Measurements from ENCODE around the gene YES1. TPM values are rescaled to one million over a fixed set of nuclear protein-coding genes. Genes with fewer than 3 reads are reported as not detected.

Gene YES1
- total RNA-seq, 1 donor from 2014 or later, result 190 TPM

DNA sequence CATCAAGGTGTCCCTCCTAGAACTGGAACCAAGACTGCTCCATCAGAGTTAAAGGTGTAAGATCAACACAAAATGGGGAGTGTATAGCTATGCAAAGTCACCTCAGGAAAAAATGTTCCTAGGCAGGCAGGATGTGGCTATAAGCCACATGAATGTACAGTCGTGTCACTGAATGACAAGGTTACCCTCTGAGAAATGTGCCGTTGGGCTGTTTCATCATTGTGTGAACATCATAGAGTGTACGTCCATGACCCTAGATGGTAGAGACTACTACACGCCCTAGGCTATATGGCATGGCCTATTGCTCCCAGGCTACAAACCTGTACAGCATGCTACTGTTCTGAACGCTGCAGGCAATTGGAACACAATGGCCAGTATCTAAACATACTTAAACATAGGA lies 130.1 kb downstream of the YES1 start:
- H3K4me1 Mint-ChIP-seq (ENCODE audit: unreplicated experiment), result peaks cover 9% of the 10 kb centered on the region
- peaks cover 7% of the 10 kb centered on the region for H3K27me3 Mint-ChIP-seq (ENCODE audit: unreplicated experiment)
- no peak for DNase-seq (ENCODE audit: low spot score)
- H3K9me3 Mint-ChIP-seq (ENCODE audit: unreplicated experiment), result no peaks in the 10 kb centered on the region
- H3K4me3 Mint-ChIP-seq (ENCODE audit: unreplicated experiment), result no peak overlapping the region
- TF ChIP-seq, protein P1, sequence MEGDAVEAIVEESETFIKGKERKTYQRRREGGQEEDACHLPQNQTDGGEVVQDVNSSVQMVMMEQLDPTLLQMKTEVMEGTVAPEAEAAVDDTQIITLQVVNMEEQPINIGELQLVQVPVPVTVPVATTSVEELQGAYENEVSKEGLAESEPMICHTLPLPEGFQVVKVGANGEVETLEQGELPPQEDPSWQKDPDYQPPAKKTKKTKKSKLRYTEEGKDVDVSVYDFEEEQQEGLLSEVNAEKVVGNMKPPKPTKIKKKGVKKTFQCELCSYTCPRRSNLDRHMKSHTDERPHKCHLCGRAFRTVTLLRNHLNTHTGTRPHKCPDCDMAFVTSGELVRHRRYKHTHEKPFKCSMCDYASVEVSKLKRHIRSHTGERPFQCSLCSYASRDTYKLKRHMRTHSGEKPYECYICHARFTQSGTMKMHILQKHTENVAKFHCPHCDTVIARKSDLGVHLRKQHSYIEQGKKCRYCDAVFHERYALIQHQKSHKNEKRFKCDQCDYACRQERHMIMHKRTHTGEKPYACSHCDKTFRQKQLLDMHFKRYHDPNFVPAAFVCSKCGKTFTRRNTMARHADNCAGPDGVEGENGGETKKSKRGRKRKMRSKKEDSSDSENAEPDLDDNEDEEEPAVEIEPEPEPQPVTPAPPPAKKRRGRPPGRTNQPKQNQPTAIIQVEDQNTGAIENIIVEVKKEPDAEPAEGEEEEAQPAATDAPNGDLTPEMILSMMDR (IDR thresholded peaks at IDR 0.05; ENCODE audit: unreplicated experiment), result no peak
- no peak overlapping the region for H3K27ac Mint-ChIP-seq (ENCODE audit: unreplicated experiment)
- H3K36me3 Mint-ChIP-seq (ENCODE audit: low read depth, unreplicated experiment), result peaks cover 23% of the 10 kb centered on the region

DNA sequence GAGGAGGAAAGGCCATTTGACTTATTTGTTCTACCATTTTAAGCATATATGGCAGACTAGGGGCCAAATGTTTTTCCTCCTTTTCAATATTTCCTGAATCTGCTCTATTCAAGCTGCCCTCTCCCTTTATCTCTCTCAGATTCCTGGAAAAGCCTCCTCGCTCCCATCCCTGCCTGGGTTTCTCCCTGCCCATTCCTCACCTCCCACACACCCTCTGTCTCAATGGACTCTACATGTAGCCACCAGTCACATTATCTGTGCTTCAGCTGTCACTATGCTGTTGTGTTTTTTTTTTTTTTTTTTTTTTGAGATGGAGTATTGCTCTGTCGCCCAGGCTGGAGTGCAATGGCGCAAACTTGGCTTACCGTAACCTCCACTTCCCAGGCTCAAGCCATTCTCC lies 131.7 kb downstream of the YES1 start:
- DNase-seq (ENCODE audit: low spot score), result no peak
- TF ChIP-seq, protein P1 (IDR thresholded peaks at IDR 0.05; ENCODE audit: unreplicated experiment), result no peak
- Mint-ChIP-seq H3K9me3 (ENCODE audit: unreplicated experiment) (no peaks in the 10 kb centered on the region), H3K27me3 (ENCODE audit: unreplicated experiment) (peaks cover 5% of the 10 kb centered on the region), H3K4me3 (ENCODE audit: unreplicated experiment) (no peak overlapping the region), H3K4me1 (ENCODE audit: unreplicated experiment) (peaks cover 5% of the 10 kb centered on the region), H3K27ac (ENCODE audit: unreplicated experiment) (no peak overlapping the region), H3K36me3 (ENCODE audit: low read depth, unreplicated experiment) (peaks cover 21% of the 10 kb centered on the region)

DNA sequence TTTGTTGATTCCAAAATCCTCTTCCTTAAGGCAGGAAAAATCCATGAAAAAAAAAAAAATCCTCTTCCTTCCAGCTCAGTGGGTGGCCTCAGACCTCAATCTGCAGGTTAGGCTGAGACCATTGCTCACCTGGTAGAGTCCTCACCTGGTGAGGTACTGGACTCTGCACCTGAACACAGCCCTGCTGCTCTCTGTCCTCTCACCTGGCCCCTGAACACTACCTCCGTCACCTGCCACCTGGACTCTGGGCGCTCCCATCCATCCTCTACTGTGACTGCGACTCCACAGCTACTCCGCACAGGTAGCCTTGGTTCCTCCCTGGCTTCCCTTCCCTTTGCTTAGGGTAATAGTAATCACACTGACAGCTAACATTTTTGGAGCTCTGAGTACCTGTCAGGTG lies 132.5 kb downstream of the YES1 start:
- Mint-ChIP-seq H3K4me1 (ENCODE audit: unreplicated experiment) (peaks cover 5% of the 10 kb centered on the region), H3K27me3 (ENCODE audit: unreplicated experiment) (peaks cover 5% of the 10 kb centered on the region), H3K9me3 (ENCODE audit: unreplicated experiment) (no peaks in the 10 kb centered on the region), H3K4me3 (ENCODE audit: unreplicated experiment) (no peak overlapping the region), H3K36me3 (ENCODE audit: low read depth, unreplicated experiment) (peaks cover 25% of the 10 kb centered on the region), H3K27ac (ENCODE audit: unreplicated experiment) (no peak overlapping the region)
- DNase-seq (ENCODE audit: low spot score), result no peak
- TF ChIP-seq, protein P1 (IDR thresholded peaks at IDR 0.05; ENCODE audit: unreplicated experiment), result no peak

DNA sequence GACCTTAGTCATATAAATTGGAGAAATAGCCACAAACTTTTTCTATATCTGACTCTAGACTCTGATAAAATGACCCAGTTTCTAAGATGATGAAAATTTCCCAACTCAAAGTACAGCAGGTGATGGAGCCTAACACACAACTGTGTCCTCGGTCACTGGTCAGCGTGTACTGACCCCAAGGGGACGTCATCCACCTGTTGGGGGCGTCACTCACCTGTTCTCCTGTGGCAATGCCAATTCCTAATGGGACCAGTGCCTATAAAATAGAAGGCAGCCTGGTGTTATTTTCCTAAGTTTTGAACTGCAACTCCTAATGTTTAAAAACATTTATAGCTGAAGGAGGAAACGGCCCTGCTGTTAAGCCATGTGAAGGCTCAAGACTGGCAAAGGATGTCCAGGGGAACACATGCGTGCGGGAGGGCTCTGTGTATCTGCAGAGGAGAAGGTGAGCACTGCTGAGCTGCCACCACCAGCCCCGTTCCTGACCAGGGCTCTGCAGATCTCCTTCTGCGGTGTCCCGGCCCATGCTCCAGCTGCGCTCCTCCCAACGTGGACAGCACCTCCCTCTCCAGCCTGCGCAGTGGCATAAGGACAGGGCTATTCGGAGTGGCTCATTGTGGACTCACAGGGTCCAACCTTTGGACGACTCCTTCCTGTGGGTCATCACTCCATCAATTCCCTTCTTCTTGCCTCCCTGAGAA lies 133.4 kb downstream of the YES1 start:
- Mint-ChIP-seq H3K36me3 (ENCODE audit: low read depth, unreplicated experiment) (peaks cover 25% of the 10 kb centered on the region), H3K27me3 (ENCODE audit: unreplicated experiment) (peaks cover 4% of the 10 kb centered on the region), H3K9me3 (ENCODE audit: unreplicated experiment) (no peaks in the 10 kb centered on the region), H3K4me3 (ENCODE audit: unreplicated experiment) (no peak overlapping the region), H3K4me1 (ENCODE audit: unreplicated experiment) (peaks cover 5% of the 10 kb centered on the region), H3K27ac (ENCODE audit: unreplicated experiment) (no peak overlapping the region)
- DNase-seq (ENCODE audit: low spot score), result no peak
- TF ChIP-seq, protein P1 (IDR thresholded peaks at IDR 0.05; ENCODE audit: unreplicated experiment), result no peak

DNA sequence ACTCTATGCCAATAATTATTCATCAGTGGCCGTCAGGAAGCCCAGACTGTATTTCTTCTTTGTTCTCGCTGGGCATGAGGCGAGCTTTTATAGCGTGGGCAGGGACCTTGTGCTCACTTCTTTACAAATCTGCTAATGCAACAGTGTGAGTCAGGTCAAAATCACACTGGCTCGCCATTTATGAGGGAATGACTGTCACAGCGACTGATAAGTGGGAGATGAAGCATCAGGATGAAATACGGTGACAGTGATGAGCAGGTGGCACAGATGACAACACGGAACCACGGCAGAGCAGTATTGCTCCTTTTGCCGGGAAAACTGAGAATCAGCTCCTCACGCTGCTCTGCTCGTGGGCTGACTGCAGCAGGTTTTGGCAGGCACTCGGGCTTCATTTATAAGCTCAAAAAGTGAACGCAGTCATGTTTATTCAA lies 134.1 kb downstream of the YES1 start:
- no peak for DNase-seq (ENCODE audit: low spot score)

More for the DNA sequence above, 134.1 kb downstream of the YES1 start:
- Mint-ChIP-seq H3K4me3 (ENCODE audit: unreplicated experiment) (no peak overlapping the region), H3K27ac (ENCODE audit: unreplicated experiment) (no peak overlapping the region), H3K27me3 (ENCODE audit: unreplicated experiment) (peaks cover 4% of the 10 kb centered on the region), H3K4me1 (ENCODE audit: unreplicated experiment) (peaks cover 5% of the 10 kb centered on the region), H3K36me3 (ENCODE audit: low read depth, unreplicated experiment) (peaks cover 25% of the 10 kb centered on the region), H3K9me3 (ENCODE audit: unreplicated experiment) (no peaks in the 10 kb centered on the region)
- TF ChIP-seq, protein P1 (IDR thresholded peaks at IDR 0.05; ENCODE audit: unreplicated experiment), result no peak

Measured in endothelial cell (in vitro differentiated cells).